Gastroesophageal sphincter (tissue), 3 donors: ENCODE measurements around the gene ZHX3.

Experiments used
- CTCF ChIP-seq, 4 experiments: fragments of 200-600 bp in 2 of 4; fragments of 450-650 bp in 2 of 4; sonication (generic) in 1 of 4; IDR thresholded peaks; one replicate each; pipeline ENCODE4 v1.5.1; 2017 to 2019; ENCODE audit warnings: antibody characterized with exemption in 4 of 4, mild to moderate bottlenecking in 2 of 4, moderate library complexity in 2 of 4
- EP300 ChIP-seq: sonication (generic); formaldehyde crosslinking; IDR thresholded peaks from one replicate; pipeline ENCODE4 v1.6.1; 2017; ENCODE audit warnings: antibody characterized with exemption, mild to moderate bottlenecking
- POLR2A ChIP-seq, 2 donors: fragments of 450-650 bp; IDR thresholded peaks; one replicate each; pipeline ENCODE4 v1.6.1; 2017; ENCODE audit warnings: antibody characterized with exemption in 2 of 2, mild to moderate bottlenecking in 2 of 2, moderate library complexity in 1 of 2
- POLR2AphosphoS5 ChIP-seq: sonication (generic); formaldehyde crosslinking; IDR thresholded peaks from one replicate; pipeline ENCODE4 v1.6.1; 2017; ENCODE audit warnings: antibody characterized with exemption

- TF ChIP-seq CTCF (IDR thresholded peaks at IDR 0.05) (no peak), POLR2A (IDR thresholded peaks at IDR 0.05) (no peak), POLR2AphosphoS5 (no peak), EP300 (no peak)
These were observed 19.4 kb upstream of the ZHX3 start for GRCh38 chr20:41336711-41337492.
